ENCODE data around the gene USP11. TPM values are rescaled to one million over a fixed set of nuclear protein-coding genes. Genes with fewer than 3 reads are reported as not detected.
A peak's percentile ranks its signal among the peaks of the same experiment; 100 is the strongest.

Gene USP11
- 72.5 TPM for total RNA-seq (ENCODE audit: unreplicated experiment)
- long read RNA-seq, transcript USP11-204 (21 exons, 3,515 nt): major isoform, 34 of 53 reads
- long read RNA-seq, partial matches to known transcripts: 7 of 53 reads
- long read RNA-seq, other reads (novel, unspliced or antisense): 12 of 53 reads

DNA sequence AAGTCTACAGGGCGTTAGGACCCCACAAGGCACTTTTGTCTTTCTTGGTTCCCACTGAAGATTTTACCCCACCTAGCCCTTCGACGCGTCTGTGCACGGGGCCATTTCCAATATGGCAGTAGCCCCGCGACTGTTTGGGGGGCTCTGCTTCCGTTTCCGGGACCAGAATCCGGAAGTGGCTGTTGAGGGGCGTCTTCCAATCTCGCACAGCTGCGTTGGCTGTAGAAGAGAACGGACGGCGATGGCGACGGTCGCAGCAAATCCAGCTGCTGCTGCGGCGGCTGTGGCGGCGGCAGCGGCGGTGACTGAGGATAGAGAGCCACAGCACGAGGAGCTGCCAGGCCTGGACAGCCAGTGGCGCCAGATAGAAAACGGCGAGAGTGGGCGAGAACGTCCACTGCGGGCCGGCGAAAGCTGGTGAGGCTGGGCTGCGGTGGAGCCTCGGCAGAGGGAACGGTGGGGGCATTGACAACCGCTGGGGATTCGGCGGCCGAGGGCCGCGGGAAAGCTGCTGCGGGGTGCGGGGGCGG, at the start of gene USP11:
TSS of gene USP11 (plus strand) at position 207 of the 530 bp plus-strand sequence. CDS start at position 242, 35 bp downstream.
- peaks cover 5% of the 10 kb centered on the region for H3K4me1 Mint-ChIP-seq (ENCODE audit: unreplicated experiment)
- peak within 1 kb of the TSS; percentile 100 for H3K27ac Mint-ChIP-seq (ENCODE audit: unreplicated experiment)
- DNase-seq (ENCODE audit: low spot score): no peak
- H3K27me3 Mint-ChIP-seq (ENCODE audit: unreplicated experiment): peaks cover 5% of the 10 kb centered on the region
- TF ChIP-seq, protein P1, sequence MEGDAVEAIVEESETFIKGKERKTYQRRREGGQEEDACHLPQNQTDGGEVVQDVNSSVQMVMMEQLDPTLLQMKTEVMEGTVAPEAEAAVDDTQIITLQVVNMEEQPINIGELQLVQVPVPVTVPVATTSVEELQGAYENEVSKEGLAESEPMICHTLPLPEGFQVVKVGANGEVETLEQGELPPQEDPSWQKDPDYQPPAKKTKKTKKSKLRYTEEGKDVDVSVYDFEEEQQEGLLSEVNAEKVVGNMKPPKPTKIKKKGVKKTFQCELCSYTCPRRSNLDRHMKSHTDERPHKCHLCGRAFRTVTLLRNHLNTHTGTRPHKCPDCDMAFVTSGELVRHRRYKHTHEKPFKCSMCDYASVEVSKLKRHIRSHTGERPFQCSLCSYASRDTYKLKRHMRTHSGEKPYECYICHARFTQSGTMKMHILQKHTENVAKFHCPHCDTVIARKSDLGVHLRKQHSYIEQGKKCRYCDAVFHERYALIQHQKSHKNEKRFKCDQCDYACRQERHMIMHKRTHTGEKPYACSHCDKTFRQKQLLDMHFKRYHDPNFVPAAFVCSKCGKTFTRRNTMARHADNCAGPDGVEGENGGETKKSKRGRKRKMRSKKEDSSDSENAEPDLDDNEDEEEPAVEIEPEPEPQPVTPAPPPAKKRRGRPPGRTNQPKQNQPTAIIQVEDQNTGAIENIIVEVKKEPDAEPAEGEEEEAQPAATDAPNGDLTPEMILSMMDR (IDR thresholded peaks at IDR 0.05; ENCODE audit: unreplicated experiment): no peak
- peaks cover 6% of the 10 kb centered on the region for H3K36me3 Mint-ChIP-seq (ENCODE audit: low read depth, unreplicated experiment)
- no peaks in the 10 kb centered on the region for H3K9me3 Mint-ChIP-seq (ENCODE audit: unreplicated experiment)
- peak within 1 kb of the TSS; percentile 98 for H3K4me3 Mint-ChIP-seq (ENCODE audit: unreplicated experiment)

DNA sequence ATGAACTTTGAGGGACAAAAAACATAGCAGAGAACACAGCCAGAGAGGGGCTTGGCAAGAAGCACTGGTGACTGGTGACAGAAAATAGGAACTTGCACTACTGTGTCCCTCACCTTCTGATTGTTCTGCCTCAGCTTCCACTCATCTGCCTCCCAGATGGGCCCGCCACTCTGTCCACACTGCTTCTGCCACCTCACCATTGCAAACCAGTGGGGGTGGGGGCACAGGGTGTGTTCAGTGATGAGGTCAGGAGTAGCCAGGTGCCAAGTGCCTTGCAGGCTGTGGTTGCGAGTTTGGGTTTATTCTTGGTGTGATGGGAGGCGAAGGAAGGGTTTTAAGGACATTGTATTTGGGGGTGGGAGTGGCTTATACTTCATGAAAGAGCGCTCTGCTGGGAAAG, 48.3 kb upstream of the USP11 start:
- TF ChIP-seq, protein P1 (IDR thresholded peaks at IDR 0.05; ENCODE audit: unreplicated experiment): no peak
- no peak for DNase-seq (ENCODE audit: low spot score)
- H3K27ac Mint-ChIP-seq (ENCODE audit: unreplicated experiment): no peak overlapping the region

DNA sequence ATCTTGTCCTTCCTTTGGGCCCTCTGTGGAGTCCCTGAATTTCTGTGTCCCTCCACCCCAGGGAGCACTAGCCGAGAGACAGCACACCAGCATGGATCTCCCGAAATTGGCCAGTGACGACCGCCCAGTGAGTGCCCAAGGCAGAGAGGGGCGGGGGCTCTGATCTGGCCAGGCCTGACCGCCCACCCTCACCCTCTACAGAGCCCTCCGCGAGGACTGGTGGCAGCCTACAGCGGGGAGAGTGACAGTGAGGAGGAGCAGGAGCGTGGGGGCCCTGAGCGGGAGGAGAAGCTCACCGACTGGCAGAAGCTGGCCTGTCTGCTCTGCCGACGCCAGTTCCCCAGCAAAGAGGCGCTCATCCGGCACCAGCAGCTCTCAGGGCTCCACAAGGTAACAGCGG, 47.6 kb upstream of the USP11 start:
- Mint-ChIP-seq H3K9me3 (ENCODE audit: unreplicated experiment) (no peaks in the 10 kb centered on the region), H3K27me3 (ENCODE audit: unreplicated experiment) (peaks cover 3% of the 10 kb centered on the region), H3K27ac (ENCODE audit: unreplicated experiment) (no peak overlapping the region), H3K4me3 (ENCODE audit: unreplicated experiment) (no peak overlapping the region), H3K4me1 (ENCODE audit: unreplicated experiment) (no peaks in the 10 kb centered on the region), H3K36me3 (ENCODE audit: low read depth, unreplicated experiment) (peaks cover 8% of the 10 kb centered on the region)
- DNase-seq (ENCODE audit: low spot score): no peak
- TF ChIP-seq, protein P1 (IDR thresholded peaks at IDR 0.05; ENCODE audit: unreplicated experiment): no peak

More for the DNA sequence above, 48.3 kb upstream of the USP11 start:
- Mint-ChIP-seq H3K4me1 (ENCODE audit: unreplicated experiment) (no peaks in the 10 kb centered on the region), H3K4me3 (ENCODE audit: unreplicated experiment) (no peak overlapping the region), H3K27me3 (ENCODE audit: unreplicated experiment) (peaks cover 3% of the 10 kb centered on the region), H3K9me3 (ENCODE audit: unreplicated experiment) (no peaks in the 10 kb centered on the region), H3K36me3 (ENCODE audit: low read depth, unreplicated experiment) (peaks cover 8% of the 10 kb centered on the region)

DNA sequence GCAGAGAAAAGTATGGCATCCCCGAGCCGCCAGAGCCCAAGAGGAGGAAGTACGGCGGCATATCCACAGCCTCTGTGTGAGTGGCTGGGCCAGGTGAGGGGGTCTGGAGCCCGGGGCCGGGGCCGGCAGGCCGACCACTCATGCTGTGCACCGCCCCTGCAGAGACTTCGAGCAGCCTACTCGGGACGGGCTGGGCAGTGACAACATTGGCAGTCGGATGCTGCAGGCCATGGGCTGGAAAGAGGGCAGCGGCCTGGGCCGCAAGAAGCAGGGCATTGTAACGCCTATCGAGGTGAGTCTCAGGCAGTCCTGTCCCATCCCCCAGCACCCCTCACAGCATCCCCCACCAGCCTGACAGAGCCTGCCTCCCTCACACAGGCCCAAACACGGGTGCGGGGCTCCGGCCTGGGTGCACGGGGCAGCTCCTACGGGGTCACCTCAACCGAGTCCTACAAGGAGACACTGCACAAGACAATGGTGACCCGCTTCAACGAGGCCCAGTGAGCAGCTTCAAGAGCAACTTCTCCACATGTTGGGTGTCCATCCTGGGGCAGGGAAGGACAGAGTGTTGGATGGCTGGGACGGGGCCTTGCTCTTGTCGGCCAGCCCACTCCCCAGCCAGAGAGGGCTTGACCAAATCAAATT, 46.6 kb upstream of the USP11 start:
- no peak overlapping the region for H3K27ac Mint-ChIP-seq (ENCODE audit: unreplicated experiment)
- TF ChIP-seq, protein P1 (IDR thresholded peaks at IDR 0.05; ENCODE audit: unreplicated experiment): no peak
- H3K9me3 Mint-ChIP-seq (ENCODE audit: unreplicated experiment): no peaks in the 10 kb centered on the region
- H3K4me1 Mint-ChIP-seq (ENCODE audit: unreplicated experiment): no peaks in the 10 kb centered on the region
- H3K27me3 Mint-ChIP-seq (ENCODE audit: unreplicated experiment): no peaks in the 10 kb centered on the region
- no peak for DNase-seq (ENCODE audit: low spot score)
- peaks cover 8% of the 10 kb centered on the region for H3K36me3 Mint-ChIP-seq (ENCODE audit: low read depth, unreplicated experiment)
- no peak overlapping the region for H3K4me3 Mint-ChIP-seq (ENCODE audit: unreplicated experiment)

DNA sequence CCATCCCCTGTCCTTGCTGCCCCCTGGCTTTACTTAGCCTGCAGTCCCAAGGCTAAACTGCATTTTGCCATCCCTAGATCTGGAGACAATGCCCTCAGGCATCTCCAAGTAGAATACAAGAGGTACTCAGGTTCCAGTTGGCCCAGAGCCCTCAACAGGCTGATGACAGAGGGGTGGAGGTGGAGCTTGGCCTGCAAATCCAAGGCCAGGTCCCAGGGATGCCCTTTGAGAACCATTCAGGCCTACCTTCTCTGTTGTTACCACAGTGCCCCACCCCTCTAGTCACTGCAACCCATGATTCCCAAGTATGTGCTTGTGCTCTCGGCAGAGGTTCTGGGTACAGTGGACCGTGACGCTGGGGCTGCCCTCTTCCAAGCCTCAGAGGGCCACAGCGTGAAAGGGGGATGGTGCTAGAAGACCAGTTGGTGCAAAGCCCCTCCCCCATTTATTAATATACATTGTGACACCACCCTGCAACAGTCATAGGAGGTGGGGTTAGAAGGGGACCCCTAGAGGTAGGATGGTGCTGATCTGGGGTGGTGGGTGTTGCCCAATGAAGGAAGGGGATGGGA, 45.6 kb upstream of the USP11 start:
- no peaks in the 10 kb centered on the region for H3K4me1 Mint-ChIP-seq (ENCODE audit: unreplicated experiment)
- H3K9me3 Mint-ChIP-seq (ENCODE audit: unreplicated experiment): no peaks in the 10 kb centered on the region
- H3K27ac Mint-ChIP-seq (ENCODE audit: unreplicated experiment): no peak overlapping the region
- TF ChIP-seq, protein P1 (IDR thresholded peaks at IDR 0.05; ENCODE audit: unreplicated experiment): no peak
- peaks cover 8% of the 10 kb centered on the region for H3K36me3 Mint-ChIP-seq (ENCODE audit: low read depth, unreplicated experiment)
- no peak overlapping the region for H3K4me3 Mint-ChIP-seq (ENCODE audit: unreplicated experiment)
- no peak for DNase-seq (ENCODE audit: low spot score)
- no peaks in the 10 kb centered on the region for H3K27me3 Mint-ChIP-seq (ENCODE audit: unreplicated experiment)
